ENCODE results near the gene TADA2B.

The TADA2B gene

DNA sequence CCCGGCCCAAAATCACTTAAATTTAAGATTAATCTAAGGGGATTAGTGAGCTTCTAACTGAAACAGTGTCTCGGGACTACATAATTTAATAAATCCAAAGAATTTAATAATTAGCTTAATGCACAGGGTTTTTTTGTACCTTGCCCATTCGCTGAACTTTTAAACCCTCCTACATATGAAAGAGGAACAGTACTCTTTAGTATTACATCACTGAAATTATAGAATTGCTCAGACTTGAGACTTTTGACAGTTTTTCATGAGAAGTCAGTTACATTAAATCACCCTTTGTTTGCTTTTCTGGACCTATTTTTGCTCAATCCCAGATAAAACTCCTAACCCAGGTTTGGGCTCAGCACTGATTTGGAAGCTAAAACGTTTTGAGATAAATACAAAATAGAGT, 2.4 kb upstream of the TADA2B start:
- DNase-seq (ENCODE audit: extremely low read depth in 1 of 2, low read depth in 1 of 2): no peak

DNA sequence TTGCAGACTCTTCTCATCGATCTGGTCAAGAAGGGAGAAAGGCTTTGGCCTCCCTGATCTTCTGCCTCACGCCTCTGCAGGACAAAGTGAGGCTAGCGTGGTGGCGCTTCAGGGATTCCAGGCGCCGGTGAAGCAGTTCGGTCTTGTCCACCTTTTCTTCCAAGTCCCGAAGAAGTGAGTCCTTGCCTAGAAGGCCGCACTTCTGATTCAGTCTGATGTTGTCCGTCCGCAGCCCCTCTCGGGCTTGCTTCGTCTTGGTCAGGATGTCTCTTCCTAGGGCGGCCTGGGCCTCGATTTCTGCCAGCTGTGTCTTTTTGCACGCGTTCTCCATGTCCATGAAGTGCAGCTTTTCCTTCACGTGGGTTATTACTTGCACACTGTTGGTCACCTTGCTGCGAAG, 1.9 kb upstream of the TADA2B start:
- no peak for DNase-seq (ENCODE audit: extremely low read depth in 1 of 2, low read depth in 1 of 2)

DNA sequence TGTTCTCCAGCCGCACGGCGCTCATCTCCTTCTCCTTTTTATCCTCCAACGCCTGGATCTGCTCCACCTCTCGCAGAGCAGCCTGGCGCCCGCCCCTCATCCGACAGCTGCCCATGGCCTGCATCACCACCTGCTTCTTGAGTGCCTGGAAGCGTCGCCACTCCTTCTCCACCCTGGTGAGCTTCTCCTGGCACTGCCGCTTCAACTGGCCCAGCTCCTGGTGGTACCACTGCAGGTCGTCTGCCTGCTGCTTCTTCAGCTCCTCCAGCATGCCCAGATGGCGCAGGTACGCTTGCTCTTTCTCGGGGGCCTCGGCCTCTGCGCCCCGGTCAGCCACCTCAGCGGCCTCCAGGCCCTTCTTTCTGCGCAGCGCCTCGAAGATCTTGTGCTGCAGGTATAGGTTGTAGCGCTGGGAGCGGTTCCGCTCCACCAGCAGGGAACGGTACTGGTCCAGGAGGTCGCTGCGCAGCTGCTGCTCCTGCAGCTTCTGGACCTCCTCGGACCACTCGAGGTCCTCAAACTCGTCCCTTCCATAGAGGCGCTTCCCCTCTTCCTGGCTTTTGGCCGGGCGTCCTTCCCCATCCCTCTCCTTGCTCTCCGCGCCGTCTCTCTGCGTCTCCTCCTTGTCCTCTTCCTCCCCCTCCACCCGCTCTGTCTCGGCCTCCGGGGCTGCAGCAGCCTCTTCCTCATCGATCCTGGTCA, 1.2 kb upstream of the TADA2B start:
- DNase-seq (ENCODE audit: extremely low read depth in 1 of 2, low read depth in 1 of 2): no peak

DNA sequence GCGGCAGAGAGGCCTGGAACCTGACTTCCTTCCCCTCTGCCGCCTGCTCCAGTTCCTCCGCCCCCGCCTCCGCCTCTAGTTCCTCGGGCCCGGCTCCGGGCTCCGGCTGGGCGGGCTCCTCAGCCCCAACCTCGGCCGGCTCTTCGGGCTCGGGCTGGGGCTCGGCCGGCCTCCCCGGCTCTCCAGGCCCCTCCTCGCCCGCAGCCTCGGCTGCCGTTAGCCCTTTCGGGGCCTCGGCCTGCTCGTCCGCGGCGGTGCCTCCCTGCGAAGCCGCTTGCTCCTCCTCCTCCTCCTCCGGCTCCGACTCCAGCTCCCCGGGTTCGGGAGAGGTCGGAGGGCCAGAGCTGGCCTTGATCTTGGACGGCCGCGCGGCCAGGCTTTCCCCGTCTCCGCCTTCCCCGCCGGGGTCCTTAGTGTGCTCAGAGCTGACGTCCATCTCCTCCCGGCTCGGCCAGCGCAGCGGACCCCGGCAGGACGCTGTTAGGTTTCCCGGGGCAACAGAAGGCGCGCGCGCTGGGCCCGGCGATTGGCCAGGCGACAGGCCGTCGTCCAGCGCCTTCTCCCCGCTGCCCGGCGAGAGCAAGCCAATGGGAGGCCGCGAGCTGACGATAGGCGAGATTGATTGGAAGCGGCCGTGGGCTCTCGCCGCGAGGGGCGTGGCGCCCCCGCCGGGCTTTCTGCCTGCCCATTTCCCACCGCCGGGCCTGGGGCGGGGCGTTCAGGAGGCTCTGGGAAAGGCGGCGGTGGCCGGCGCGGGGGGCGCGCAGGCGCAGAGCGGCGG, 479 bp upstream of the TADA2B start:
- DNase-seq (ENCODE audit: extremely low read depth in 1 of 2, low read depth in 1 of 2): peak; percentile 70 to 82

DNA sequence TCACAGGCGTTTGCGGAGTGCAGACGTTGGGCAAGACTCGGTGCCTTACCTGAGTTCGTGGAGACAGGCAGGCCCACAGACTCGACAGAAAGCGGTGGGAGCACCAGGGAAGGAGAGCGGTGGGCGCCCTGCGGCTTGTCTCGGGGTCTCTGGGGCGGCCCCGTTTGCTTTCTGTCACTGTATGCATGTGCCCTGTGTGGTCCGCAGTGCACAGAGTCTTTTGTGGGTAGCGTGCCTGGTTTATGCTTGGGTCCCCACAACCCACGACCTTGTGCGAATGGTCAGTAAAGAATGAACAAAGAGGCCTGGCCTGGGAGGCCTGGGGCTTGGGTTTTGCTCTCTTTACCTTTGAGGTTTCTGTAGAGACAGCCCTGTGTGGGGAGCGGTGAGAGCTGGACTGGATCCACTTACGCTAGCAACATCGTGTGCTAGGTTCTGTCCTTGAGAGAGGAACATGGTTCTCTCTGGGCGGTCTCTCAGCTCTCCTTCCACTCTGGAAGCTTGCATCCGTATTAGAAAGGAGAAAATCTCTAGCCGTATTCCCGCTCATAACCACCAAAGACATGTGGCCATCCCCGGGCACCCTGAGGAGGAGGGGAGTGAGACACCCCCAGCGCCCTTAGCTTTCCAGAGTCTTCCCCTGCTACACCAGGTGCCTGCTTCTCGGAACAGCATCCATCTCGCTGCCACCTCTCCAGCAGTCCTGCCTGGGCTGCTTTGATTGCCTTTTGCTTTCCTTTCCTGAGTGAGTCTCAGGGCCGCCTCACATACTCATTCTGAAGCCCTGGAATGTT, 1.2 kb downstream of the TADA2B start:
- DNase-seq (ENCODE audit: extremely low read depth in 1 of 2, low read depth in 1 of 2): no peak

DNA sequence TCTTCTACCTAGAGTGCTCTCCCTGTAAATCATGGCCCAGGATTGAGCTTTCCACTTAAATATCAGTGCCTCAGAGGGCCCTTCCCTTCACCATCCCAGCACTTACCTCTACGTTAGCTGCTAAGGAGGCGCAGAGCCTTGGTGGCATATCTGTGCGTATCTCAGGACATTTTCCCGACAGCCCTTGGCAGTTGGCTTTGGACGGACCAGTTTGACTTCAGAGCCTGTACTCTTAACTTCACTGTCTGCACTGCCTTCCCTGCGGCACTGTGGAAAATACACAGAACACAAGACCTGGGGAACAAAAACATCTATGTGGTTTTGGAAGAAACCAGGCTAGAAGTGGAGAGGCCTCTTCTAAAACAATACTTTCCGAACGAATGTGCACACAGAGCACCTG, 2.4 kb downstream of the TADA2B start:
- DNase-seq (ENCODE audit: extremely low read depth in 1 of 2, low read depth in 1 of 2): no peak

DNA sequence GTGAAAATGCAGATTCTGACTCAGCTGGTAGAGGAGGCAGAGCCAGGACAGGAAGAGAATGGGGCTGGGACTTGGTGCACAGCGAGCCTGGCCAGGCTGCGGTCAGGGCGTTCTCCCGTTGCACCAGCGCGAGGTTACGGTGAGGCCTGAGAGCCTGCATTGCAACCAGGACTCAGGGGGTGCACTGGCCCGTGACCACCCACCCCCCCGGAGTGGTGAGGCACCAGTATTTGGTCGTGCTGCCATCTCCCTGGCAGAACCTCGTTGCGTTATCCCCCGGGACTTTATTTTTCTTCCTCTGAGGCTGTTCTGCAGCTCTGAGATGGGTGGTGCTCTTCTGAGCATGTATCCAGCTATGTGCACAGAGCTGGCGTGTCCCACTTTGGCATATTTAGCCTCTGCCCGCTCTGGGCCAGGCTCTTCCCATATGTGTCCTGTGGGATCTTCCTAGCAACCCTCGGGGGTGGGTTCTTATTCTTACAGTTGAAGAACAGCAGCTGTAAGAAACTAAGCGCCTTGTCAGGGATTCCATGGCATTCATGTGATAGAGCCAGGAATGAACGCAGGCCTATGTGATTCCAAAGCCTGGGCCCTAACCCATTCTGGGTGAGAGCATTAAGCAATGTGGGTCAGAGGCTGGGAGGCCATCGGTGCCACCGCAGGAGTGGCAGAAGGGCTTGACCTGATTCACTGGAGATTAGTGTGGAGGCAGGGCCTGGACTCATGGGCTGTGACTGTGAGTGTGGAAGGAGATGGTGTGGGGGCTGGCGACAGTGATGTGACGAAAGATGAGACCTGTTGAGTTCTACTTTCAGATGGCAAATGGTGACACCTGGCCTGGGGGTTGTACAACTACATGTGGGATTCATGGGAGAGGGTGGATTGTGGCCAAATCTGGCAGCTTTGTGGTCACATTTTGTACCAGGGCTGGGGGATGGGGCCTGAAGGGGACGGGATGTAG, 3.1 kb downstream of the TADA2B start:
- no peak for DNase-seq (ENCODE audit: extremely low read depth in 1 of 2, low read depth in 1 of 2)

DNA sequence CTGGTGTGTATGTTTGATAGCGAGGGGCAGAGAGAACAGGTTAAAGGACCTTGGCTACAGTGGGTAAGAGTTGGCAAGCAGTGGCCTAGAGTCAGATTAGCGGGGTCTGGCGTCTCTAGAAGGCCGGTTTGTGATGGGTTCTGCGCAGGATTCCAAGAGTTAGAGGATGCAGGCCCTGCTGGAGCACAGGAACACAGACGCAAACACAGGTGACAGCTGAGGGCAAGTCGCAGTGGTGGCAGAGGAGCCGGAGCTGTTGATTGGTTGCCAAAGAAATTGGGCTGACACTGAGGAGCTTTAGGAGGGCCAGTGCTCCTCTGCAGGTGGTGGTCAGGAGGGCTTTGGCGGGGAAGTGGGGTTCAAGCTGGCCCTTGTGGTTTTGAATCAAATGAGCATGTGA, 3.8 kb downstream of the TADA2B start:
- DNase-seq (ENCODE audit: extremely low read depth in 1 of 2, low read depth in 1 of 2): no peak

DNA sequence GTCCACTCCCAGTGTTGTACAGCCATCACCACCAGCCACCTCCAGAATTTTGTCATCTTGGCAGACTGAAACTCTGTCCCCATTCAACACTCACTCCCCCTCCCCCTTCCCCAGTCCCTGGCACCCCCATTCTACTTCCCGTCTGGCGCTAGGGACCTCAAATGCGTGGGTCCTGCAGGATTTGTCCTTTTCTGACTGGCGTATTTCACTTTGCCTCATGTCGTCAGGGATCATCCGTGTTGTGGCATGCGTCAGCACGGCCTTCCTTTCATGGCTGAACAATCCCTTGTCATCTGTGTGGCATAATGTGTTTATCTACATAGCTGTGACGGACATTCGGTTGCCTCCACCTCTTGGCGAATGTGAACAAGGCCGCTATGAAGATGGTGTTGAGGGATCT, 5.5 kb downstream of the TADA2B start:
- DNase-seq (ENCODE audit: extremely low read depth in 1 of 2, low read depth in 1 of 2): no peak

DNA sequence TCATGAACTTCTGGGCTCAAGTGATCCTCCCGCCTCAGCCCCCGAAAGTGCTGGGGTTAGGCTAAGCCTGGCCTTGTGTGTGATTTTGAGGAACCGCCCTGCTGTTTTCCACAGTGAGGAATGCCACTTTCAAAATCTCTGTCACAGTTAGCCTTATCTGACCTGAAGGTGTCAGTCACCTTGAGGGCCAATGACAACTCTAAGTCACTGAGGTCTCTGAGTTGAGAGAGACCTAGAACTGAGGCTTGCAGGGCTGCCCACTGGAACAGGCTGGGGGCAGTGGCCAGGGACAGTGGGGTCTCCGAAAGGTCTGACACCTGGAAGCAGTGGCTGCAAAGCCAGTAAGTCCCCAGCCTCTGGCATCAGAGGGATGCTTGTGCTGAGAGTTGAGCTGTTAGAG, 6.1 kb downstream of the TADA2B start:
- no peak for DNase-seq (ENCODE audit: extremely low read depth in 1 of 2, low read depth in 1 of 2)

DNA sequence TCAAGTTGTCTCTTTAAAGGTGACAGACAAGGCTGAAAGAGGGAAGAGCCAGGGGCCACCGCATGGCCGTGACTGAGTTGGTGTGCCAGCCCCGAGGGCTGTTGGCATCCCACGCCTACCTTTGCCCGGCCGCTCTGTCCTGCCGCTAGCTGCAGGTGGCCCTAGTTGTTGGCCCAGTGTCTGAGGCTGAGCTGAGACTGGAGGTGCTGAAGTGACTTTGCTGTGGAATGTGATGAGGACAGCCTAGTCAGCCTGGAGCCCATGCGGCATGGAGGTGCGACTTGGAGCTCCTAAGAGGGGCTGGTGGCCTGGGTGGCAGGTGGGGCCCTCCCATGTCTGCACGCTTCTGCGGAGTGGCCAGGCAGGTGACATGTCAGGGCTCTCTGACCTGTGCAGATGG, 6.6 kb downstream of the TADA2B start:
- DNase-seq (ENCODE audit: extremely low read depth in 1 of 2, low read depth in 1 of 2): no peak

DNA sequence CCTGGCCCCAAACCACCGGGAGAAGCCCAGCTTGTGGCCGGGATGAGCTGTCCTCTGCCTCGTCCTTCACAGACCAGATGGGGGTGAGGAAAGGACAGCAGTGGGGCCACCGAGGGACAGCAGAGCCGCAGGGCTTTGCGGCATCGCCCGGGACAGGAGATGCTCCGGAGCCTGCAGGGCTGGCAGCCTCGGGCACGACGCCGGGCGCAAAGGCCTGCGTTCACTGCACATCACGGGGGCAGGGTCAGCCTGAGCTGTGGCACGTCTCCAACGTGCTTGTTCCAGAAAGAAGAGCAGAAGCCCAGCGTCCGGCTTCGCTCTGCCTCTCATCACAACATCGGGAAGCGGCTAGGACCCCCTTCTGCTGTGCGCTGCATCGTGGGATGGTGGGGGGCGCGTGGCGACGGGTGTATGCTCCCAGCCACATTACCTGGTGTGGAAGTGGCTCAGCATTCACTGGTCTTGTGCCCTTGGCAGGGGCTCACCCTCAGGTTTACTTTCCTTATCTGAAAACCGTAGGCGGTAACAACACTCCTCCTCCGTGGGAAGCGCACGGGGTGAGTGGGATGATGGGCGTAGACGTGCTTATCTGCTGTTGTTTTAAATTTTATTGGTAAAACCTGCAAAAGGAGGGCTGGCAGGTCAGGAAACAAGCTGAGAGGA, 7.4 kb downstream of the TADA2B start:
- no peak for DNase-seq (ENCODE audit: extremely low read depth in 1 of 2, low read depth in 1 of 2)

DNA sequence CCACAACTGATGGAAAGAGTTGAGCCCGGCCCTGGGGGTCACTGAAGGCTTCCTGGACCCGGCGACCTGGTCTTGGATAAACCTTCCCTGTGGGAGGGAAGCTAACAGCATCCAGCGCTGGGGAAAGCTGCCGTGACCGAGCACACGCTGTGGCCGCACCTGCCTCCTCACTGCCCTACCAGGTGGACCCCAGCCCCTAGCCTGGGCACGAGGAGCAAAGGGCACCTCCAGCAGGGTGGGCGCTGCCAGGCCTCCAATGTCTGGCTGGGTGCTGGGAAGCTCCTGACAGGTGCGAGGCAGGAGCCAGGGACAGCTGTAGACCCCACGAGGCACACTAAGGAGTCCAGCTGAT, 7.9 kb downstream of the TADA2B start:
- no peak for DNase-seq (ENCODE audit: extremely low read depth in 1 of 2, low read depth in 1 of 2)

DNA sequence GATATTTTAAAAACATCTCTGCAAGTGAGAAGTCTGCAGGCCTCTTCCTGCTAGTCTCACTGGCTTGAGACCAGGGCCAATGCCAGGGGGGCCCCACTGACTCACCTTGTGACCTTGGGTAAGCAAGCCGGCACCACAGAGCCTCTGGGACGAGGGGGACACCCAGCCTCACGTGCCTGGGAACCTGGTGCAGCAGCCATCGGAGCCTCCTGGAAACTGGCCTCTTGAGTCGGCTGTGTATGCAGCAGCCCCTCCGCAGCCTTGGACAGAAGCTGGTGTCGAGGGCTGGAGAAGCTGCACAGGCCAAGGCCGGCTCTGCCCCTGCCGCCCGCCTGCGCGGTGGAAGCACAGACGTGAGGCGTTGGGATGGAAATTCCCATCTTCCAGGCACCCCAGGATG, 8.7 kb downstream of the TADA2B start:
- DNase-seq (ENCODE audit: extremely low read depth in 1 of 2, low read depth in 1 of 2): no peak

DNA sequence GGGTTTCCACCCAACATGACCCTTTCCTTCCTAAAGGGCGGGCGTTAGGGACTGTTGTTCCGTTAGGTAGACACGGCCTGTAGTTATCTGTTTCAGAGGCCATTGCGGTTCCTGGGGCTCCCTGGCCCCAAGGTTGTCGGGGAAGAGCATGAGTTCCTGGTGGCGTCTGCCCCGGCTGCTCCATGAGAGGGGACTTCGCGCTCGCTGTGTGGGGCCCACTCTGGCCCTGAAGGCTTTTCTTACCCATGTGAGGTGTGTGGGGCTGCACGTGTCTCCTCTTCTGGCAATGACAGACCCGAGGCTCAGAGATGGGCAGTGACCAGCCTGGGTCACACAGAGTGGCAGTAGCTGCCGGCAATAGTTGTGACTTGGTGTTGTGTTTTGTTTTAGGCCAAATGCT, 9.1 kb downstream of the TADA2B start:
- DNase-seq (ENCODE audit: extremely low read depth in 1 of 2, low read depth in 1 of 2): no peak

DNA sequence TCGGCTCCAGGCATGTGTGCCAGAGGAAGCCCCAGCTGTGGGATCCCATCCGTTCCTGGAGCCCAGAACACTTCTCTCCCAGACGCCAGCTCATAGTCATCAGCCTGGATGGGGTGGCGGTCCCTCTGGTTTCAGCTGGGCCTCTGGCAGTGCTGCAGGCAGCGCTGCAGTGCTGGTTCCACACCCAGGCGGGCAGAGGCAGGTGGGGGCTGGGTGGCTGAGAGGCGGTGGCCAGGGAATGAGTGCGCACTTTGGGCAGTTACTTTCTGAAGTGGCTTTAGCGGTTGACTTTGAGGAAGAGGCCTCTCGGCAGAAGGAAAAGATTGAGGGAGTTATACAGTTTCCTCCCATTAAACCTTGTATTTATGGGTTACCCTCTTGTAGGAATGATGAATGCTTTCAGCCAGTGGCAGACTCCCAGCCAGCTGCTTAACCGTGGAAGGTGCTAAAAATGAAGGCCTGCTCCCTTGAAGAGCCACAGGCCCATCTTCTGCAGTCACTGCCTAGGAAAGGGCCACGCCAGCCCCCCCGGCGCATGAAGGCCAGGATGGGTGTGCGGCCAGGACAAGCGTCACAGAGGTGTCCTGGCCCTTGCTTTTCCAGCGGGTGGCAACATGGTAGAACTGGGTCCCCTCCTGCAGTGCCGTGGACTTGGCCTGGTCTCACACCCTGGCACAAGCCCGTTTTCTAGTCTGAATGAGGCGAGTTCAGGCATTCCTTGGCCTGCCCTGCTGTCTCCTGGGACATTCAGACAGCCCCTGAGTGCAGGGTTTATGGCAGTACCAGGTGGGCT, 9.9 kb downstream of the TADA2B start:
- no peak for DNase-seq (ENCODE audit: extremely low read depth in 1 of 2, low read depth in 1 of 2)

DNA sequence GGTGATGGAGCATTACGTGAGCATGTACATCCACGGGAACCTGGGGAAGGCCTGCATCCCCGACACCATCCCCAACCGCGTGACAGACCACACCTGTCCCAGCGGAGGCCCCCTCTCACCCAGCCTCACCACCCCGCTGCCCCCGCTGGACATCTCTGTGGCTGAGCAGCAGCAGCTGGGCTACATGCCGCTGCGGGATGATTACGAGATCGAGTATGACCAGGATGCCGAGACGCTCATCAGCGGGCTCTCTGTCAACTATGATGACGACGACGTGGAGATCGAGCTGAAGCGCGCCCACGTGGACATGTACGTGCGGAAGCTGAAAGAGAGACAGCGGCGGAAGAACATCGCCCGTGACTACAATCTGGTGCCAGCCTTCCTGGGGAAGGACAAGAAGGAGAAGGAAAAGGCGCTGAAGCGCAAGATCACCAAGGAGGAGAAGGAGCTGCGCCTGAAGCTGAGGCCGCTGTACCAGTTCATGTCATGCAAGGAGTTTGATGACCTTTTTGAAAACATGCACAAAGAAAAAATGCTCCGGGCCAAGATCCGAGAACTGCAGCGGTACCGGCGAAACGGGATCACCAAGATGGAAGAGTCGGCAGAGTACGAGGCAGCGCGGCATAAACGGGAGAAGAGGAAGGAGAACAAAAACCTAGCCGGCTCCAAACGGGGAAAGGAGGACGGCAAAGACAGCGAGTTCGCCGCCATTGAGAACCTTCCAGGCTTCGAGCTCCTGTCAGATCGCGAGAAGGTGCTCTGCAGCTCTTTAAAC, 11.1 kb downstream of the TADA2B start:
- DNase-seq (ENCODE audit: extremely low read depth in 1 of 2, low read depth in 1 of 2): no peak

DNA sequence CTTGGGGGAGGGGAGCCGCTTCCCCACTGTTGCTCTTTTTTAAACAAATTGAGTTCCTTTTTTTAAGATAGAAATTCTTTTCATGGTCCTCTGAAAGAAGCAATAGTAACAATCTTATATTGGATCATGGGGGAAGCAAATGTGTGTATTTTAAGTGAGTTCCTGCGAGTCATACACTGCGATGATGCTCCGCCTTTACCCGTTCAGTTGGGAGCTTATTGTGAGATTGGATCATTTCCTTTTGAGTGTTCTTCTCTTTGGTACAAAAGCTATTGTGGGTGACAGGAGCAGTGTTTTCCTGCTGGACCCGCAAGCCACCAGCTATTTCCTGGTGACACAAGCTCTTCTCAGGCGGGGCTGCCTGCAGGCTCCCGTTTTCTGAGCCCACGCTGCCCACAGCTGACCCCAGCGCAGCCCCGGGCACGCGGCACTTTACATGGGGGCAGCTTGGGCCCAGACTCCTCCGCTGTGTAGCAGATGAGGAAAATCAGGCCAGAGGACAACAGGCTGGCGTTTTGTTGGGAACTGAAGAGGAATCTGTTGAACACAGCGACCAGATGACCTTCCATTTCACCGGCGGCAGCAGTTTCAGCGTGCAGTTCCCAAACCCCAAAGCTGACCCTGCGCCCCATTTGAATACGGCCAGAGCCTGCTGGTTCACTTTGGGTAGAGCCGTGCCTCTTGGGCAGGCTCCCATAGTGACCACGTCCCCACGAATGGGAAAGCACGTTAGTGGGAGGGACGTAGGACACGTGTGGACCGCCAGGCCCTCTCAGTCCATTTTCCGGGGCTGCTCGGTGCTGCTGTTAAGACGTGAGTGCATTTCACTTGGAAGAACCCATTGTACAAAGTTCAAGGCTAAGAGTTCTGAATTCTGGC, 12.2 kb downstream of the TADA2B start:
- no peak for DNase-seq (ENCODE audit: extremely low read depth in 1 of 2, low read depth in 1 of 2)
